GM23248 (cell line): ENCODE measurements around the gene GRK2.

Source experiments
- EZH2 ChIP-seq: fragments of 200-600 bp; sonication (generic); IDR thresholded peaks from 2 replicates; pipeline ENCODE4 v1.6.1; 2018; ENCODE audit warnings: antibody characterized with exemption, mild to moderate bottlenecking; ENCODE audit not compliant: insufficient read depth, poor library complexity, severe bottlenecking
- EZH2phosphoT487 ChIP-seq: fragments of 200-600 bp; sonication (generic); IDR thresholded peaks from 2 replicates; pipeline ENCODE4 v1.6.1; 2018; ENCODE audit warnings: antibody characterized with exemption, moderate library complexity, mild to moderate bottlenecking, low read depth; ENCODE audit not compliant: insufficient read depth

- no peak for TF ChIP-seq EZH2
- no peak for TF ChIP-seq EZH2phosphoT487
Measured at GRCh38 chr11:67289651-67290479, 23.6 kb downstream of the GRK2 start.
